Mammary epithelial cell (primary cell): ENCODE measurements around the gene SERPINE2.

Source experiments
- EZH2 ChIP-seq: IDR thresholded peaks from 2 replicates; pipeline ENCODE4 v1.6.1; 2012; ENCODE audit warnings: low read length, inconsistent platforms, borderline replicate concordance
- TF ChIP-seq, protein P1 (sequence below), 2 donors: IDR thresholded peaks in 1 of 2; conservative IDR thresholded peaks in 1 of 2; 2 replicates each; pipeline ENCODE4 v1.5.1; 2011 to 2012; ENCODE audit warnings: inconsistent platforms in 2 of 2, low read length in 2 of 2, mild to moderate bottlenecking in 2 of 2, control low read depth in 1 of 2, low read depth in 1 of 2; ENCODE audit not compliant: insufficient read depth in 1 of 2; ENCODE audit errors: extremely low read depth in 1 of 2

DNA sequence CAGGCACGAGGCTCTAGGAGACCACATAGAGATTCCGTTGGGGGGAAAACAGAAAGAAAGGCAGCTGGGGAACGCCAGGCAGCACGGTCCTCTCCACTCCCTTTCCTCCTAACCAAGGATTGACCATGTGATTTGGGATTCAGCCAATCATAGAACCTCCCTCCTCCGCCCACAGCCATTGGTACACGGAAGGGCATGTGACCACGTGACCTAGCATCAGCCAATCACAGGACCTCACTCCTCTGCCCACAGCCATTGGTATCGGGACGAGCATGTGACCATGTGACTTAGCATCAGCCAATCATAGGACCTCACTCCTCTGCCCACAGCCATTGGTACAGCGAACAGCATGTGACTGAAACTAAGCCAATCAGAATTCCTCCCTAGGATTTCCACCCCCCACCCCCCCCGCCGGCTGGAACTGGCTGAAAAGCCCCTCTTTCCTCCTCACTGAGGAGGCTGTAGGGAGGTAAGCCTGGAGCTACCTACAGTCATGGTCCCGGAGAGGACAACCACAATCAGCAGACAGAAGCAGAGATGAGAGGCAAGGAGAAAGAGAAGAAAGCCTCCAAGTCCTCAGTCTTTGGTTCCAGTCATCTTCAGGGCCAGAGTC, 7.6 kb downstream of the SERPINE2 start:
- TF ChIP-seq, protein P1, sequence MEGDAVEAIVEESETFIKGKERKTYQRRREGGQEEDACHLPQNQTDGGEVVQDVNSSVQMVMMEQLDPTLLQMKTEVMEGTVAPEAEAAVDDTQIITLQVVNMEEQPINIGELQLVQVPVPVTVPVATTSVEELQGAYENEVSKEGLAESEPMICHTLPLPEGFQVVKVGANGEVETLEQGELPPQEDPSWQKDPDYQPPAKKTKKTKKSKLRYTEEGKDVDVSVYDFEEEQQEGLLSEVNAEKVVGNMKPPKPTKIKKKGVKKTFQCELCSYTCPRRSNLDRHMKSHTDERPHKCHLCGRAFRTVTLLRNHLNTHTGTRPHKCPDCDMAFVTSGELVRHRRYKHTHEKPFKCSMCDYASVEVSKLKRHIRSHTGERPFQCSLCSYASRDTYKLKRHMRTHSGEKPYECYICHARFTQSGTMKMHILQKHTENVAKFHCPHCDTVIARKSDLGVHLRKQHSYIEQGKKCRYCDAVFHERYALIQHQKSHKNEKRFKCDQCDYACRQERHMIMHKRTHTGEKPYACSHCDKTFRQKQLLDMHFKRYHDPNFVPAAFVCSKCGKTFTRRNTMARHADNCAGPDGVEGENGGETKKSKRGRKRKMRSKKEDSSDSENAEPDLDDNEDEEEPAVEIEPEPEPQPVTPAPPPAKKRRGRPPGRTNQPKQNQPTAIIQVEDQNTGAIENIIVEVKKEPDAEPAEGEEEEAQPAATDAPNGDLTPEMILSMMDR (conservative IDR thresholded peaks at IDR 0.05 in 1 of 2, IDR thresholded peaks at IDR 0.05 in 1 of 2; ENCODE audit: extremely low read depth in 1 of 2, insufficient read depth in 1 of 2, low read depth in 1 of 2, low read length in 2 of 2), result no peak
- TF ChIP-seq EZH2, result no peak
